GM19238 (cell line): ENCODE results near the gene IGFBP6.
A peak's percentile ranks its signal among the peaks of the same experiment; 100 is the strongest.
"Not testable (repeated sequence)": the region's sequence is repeated elsewhere in the genome, so short reads cannot be mapped to it uniquely, and the experiment has no call there.

Source experiments
- DNase-seq: peaks from one replicate; pipeline ENCODE4 v3.0.0; 2011; ENCODE audit warnings: low spot score; ENCODE audit not compliant: insufficient read length

Gene IGFBP6

GRCh38 chr12:53069621-53070410, 27.7 kb upstream of the IGFBP6 start:
- no peak for DNase-seq

- DNase-seq: no peak
These were observed 26.5 kb upstream of the IGFBP6 start for GRCh38 chr12:53070877-53071492.

GRCh38 chr12:53071591-53072551, 25.6 kb upstream of the IGFBP6 start:
- no peak for DNase-seq

- no peak for DNase-seq
These were observed 23.6 kb upstream of the IGFBP6 start for GRCh38 chr12:53073881-53074280.

GRCh38 chr12:53074283-53074998, 23.0 kb upstream of the IGFBP6 start:
- DNase-seq: no peak

- no peak for DNase-seq
These were observed 22.5 kb upstream of the IGFBP6 start for GRCh38 chr12:53074999-53075370.

GRCh38 chr12:53076461-53076860, 21.0 kb upstream of the IGFBP6 start:
- no peak for DNase-seq

- DNase-seq: no peak
These were observed 20.4 kb upstream of the IGFBP6 start for GRCh38 chr12:53077030-53077429.

GRCh38 chr12:53078425-53079225, 18.8 kb upstream of the IGFBP6 start:
- no peak for DNase-seq

- DNase-seq: peak; percentile 100
These were observed 18.0 kb upstream of the IGFBP6 start, which contains the start of gene SPRYD3 for GRCh38 chr12:53079226-53080117. SPRYD3 (minus strand) TSS chr12:53079390; CDS start chr12:53079333, 57 bp downstream.

GRCh38 chr12:53082637-53083175, 14.8 kb upstream of the IGFBP6 start:
- no peak for DNase-seq

GRCh38 chr12:53086361-53086760, 11.1 kb upstream of the IGFBP6 start:
- no peak for DNase-seq

- DNase-seq: no peak
These were observed 7.4 kb upstream of the IGFBP6 start for GRCh38 chr12:53090105-53090504.

GRCh38 chr12:53090554-53090953, 6.9 kb upstream of the IGFBP6 start:
- DNase-seq: no peak

- DNase-seq: no peak
These were observed 5.7 kb upstream of the IGFBP6 start for GRCh38 chr12:53091756-53092155.

- no peak for DNase-seq
These were observed 3.6 kb upstream of the IGFBP6 start for GRCh38 chr12:53093777-53094393.

- DNase-seq: no peak
These were observed 3.1 kb upstream of the IGFBP6 start for GRCh38 chr12:53094394-53094787.

- DNase-seq: not testable (repeated sequence)
These were observed 2.5 kb upstream of the IGFBP6 start for GRCh38 chr12:53094796-53095595.
